Stimulated activated CD4-positive, alpha-beta T cell treated with anti-CD3 and anti-CD28 coated beads, Interleukin-12 subunit alpha, Interleukin-12 subunit beta, amount 100 ng/mL, for 4 hours (primary cell): ENCODE measurements around the gene GCN1.
A peak's percentile ranks its signal among the peaks of the same experiment; 100 is the strongest.
"Not testable (repeated sequence)": the region's sequence is repeated elsewhere in the genome, so short reads cannot be mapped to it uniquely, and the experiment has no call there.

ENCODE experiments used
- DNase-seq: peaks from one replicate; pipeline ENCODE4 v3.0.0-alpha.2; 2020

Gene GCN1

DNA sequence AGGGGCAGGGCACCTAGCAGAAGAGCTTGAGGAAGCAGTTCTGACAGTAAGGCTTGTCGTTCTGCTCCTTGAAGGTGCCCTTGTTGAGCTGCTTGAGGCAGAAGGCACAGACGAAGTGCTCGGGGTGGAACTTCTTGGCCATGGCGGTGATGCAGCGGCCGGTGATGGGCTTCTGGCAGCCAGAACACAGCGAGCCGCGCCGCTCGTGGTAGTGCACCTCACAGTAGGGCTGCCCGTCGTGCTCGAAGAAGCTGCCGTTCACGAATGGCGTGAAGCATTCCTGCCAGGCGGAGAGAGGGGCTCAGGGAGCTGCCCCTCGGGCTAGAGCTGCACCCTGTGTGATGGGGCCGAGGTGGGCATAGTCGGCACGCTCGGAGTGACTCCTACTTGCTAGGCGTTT is 17.8 kb upstream of the GCN1 start:
- DNase-seq, result no peak

DNA sequence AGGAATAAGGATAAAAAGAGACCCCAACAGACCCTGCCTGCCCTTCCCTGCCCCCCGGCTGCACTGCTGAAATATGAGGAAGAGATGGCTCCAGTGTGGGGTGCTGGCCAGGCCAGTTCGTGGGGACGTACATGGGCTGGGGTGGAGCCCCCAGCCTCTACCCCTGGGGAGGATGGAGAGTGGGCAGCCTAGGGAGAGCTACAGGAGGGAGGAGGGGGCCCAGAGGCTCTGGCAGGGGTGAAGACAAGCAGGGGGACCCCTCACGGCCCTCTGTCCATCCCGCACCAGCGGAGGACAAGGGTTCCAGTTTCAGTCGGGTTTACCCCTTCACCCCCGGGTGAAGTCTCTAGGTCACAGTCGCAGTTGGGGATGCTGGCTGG is 17.4 kb upstream of the GCN1 start:
- no peak for DNase-seq

DNA sequence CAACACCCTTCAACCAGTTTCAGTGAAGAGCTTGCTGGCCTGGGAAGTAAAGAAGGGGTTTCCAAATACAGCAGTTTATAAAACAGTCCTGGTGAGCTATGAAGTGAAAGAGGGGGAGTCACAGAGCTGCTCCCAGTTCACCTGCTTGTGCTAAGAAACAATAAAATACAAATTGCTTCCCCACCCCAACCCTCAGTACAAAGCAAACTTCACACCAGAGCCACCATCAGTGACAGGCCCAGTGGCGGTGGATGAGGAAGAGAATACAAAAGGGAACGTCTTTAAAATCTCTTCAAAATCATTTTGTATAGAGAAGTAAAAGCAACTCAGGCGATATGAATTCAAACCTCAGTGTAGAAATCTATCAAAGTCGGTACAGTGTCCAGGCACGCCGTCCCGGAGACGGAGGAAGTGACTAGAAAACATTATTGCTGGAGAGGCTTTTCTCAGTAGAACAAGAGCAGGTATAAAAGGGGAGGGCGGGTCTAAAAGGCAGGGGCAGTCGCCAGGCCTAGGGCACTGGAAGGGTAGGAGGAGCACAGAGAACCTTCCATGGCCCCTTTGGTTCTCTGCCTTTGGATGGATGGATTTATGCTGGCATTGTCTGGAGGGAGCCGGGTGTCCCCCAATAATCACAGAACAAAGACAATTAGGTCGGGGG is 16.9 kb upstream of the GCN1 start:
- DNase-seq, result no peak

DNA sequence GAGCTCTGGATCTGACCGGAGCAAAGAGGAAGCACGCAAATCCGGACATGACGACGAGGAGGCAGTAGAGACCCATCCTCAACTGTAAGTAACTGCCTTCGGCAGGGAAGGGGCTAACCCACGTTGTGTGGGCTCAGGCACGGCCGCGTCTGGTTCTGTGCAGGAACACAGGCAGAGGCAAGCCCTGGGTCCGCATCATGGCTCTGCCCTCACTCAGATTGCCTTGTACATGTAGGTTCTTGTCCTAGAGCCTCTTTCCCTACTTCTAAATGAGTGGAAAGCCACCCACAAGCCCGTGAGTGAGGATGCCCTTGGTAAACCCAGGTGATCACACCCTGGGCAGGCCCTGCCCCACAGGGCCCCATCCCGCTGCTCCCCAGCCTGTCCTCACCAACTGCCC is 15.3 kb upstream of the GCN1 start:
- no peak for DNase-seq

- DNase-seq, result no peak
Measured at GRCh38 chr12:120207227-120207626, 12.7 kb upstream of the GCN1 start.

DNA sequence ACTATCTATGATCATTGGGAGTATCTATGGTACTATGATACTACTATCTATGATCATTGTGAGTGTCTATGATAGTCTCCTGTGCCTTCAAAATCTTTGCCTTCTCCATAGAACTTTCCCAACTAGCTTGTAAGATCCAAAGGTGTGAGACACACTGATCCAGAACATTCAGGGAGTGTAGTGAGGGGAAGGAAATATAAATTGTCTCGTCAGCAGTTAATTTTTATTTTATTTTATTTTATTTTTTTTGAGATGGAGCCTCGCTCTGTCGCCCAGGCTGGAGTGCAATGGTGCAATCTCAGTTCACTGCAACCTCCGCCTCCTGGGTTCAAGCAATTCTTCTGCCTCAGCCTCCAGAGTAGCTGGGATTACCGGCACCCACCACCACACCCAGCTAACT is 12.3 kb upstream of the GCN1 start:
- not testable (repeated sequence) for DNase-seq

- DNase-seq, result no peak
Measured at GRCh38 chr12:120206228-120206627, 11.7 kb upstream of the GCN1 start.

- no peak for DNase-seq
Measured at GRCh38 chr12:120204171-120204570, 9.7 kb upstream of the GCN1 start.

GRCh38 chr12:120200364-120200800 is 5.9 kb upstream of the GCN1 start:
- no peak for DNase-seq

DNA sequence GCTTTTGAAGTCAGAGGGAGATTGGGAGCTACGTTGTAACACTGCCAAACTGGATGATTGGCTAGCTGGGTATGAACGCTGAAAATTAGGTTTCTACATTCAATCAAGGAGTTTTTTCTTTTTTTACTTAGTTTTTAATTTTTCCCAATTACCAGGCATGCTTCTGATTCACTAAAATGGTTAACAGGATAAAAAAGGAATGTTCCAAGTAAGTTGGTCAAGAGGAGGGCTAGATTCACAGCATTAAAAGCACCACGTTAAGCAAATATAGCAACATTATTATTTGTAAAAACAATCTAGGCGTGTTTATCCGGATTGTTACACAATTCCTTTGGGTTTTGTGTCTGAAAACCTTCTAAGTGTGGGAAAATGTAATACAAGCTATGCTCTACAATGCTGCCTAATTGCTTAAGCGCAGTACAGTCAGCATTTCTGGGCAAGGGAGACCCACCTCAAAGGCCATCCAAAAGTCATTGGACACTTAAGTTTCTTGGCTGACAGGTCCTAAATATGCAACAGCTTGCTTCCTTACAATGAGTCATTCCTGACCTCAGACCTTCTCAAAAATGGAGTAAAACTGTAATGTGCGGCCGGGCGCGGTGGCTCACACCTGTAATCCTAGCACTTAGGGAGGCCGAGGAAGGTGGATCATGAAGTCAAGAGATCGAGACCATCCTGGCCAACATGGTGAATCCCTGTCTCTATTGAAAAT is 5.2 kb upstream of the GCN1 start:
- DNase-seq, result peak; percentile 39

DNA sequence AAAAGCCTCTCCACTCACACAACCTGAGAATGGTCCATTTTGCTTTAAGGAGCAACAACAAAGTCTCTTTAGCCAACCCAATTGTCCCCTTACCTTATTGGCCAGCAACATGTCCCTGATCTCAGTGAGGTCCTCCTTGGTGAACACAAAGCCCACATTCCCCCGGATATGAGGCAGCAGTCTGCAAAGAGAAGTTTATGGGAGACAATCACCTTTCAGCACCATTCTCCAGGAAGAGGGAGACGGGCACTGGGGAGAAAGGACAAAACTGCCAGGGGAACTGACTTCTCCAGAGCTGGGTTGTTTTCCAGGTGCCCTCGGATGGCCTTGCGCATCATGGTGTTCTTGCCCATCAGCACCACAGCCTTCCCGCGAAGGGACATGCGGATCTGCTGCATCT is 4.5 kb upstream of the GCN1 start:
- DNase-seq, result no peak

GRCh38 chr12:120197542-120197887 is 3.0 kb upstream of the GCN1 start:
- no peak for DNase-seq

- DNase-seq, result not testable (repeated sequence)
Measured at GRCh38 chr12:120196817-120197541, 2.5 kb upstream of the GCN1 start.

- DNase-seq, result no peak
Measured at GRCh38 chr12:120196363-120196762, 1.8 kb upstream of the GCN1 start.

GRCh38 chr12:120194226-120194533 is 335 bp downstream of the GCN1 start:
- no peak for DNase-seq

DNA sequence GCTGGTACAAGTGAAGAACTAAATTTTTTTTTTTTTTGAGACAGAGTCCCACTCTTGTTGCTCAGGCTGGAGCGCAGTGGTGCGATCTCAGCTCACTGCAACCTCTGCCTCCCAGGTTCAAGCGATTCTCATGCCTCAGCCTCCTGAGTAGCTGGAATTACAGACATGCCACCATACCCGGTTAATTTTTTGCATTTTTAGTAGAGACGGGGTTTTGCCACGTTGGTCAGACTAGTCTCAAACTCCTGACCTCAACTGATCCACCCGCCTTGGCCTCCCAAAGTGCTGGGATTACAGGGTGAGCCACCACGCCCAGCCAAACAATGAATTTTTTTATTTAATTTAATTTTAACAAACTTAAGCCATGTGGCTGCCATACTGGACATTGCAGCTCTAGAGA is 1.2 kb downstream of the GCN1 start:
- DNase-seq, result not testable (repeated sequence)

DNA sequence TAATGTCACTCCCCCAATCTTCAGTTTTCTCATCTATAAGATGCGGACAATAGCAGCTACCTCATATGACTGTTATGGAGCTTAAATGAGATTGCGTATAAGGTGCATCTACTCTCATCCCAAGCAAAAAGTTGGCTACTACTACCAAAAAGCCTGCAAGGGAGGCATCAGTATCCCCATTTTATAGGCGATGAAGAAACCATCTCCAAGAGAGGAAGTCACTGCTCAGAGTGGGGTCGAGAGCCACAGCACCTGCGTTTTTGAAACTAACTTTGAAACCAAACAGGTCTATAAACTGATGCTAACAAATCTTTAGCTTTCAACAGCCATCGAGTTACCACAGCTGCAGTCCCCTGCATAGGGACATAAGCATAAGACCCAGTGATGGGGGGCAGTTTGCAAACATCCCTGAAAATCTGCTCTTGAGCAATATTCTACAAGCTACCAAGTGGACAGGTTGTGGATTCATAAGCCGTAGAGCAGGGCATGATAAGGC is 3.5 kb downstream of the GCN1 start:
- no peak for DNase-seq

DNA sequence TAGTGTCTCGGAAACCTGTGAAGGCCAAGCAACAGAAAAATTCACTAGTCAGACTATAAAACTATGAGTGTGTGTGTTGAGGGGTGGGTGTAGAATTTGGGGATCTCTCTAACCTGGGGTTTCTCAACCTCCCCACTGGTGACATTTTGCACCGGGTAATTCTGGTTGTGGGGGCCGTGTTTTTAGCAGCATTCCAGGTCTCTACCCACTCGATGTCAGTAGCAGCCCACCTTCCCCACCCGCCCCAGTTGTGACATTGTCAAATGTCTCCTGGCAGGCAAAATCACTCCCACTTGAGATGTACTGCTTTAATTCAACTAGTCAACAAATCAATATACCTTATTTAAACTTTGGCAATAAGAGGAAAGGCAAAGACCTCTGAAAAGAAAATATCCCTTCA is 4.1 kb downstream of the GCN1 start:
- DNase-seq, result no peak

DNA sequence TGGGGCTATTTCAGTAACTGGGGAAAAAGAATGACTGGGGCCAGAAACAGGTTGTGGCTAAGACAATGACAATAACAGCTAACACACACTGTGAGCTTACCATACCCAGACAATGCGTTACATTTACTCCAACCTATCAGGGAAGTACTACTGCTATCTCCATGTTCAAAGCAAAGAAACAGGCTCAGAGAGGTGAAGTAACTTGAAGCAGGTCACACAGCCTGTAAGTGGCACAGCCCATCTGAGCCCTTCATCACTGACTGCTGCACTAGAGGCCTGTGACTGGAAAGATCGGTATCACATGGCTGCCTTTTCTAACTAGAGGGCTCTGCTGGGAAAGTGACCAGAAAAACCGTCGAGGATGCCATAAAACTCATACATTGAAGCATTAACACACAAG is 7.9 kb downstream of the GCN1 start:
- no peak for DNase-seq

DNA sequence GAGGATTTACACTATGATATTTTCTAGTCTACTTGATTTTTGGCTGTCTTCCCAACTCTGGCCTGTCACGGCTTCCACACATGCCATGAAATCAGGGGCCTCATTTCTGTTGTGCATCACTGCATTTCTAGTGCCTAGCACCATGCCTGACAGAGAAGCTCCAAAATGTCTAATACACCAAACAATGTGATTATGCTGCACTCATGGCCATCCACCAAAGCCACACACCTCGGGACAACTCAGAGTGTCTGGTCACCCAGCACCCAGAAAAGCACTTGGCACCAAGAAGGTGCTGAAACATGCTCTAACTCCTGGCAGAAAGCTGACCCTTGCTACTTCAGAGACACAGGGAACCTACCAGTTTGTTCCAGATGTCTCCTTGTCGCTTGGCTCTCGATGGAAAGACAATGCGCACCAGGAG is 11.3 kb downstream of the GCN1 start:
- DNase-seq, result no peak

GRCh38 chr12:120181991-120182631 is 12.4 kb downstream of the GCN1 start:
- DNase-seq, result no peak

DNA sequence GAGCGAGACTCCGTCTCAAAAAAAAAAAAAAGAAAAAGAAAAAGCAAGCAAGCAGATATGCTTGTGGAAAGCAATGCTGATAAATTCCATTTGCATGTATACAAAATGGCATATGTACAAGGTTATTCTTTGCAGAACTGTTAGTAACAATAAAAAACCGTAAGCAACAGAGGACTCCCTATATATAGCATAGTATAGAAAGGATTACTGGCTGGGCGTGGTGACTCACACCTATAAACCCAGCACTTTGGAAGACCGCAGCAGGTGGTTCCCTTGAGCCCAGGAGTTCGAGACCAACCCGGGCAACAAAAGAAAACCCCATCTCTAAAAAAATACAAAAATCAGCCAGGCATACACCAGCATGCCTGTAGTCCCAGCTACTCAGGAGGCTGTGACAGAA is 13.5 kb downstream of the GCN1 start:
- DNase-seq, result no peak

DNA sequence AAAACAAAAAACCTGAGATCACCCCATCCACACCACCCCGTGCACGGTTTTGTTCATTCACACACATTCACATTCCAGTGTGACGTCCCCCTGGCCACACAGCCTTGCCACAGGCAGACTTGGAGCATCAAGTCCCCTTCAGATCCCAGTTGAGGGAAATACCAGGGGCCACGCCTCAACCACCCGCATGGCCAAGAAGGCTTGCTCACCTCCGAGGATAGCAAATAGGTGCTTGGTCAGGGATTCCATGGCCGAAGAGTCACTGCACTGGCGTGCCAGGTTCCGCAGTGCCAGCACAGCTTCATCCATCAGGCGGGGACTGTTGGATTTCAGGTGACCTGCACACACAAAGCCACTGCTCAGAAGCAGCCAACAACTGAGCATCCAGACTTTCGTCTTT is 19.0 kb downstream of the GCN1 start:
- no peak for DNase-seq

GRCh38 chr12:120175062-120175461 is 19.5 kb downstream of the GCN1 start:
- DNase-seq, result no peak
